Upper lobe of left lung (tissue), 4 donors: ENCODE results near the gene VAV2.

Source experiments
- CTCF ChIP-seq, 6 experiments: fragments of 450-650 bp in 4 of 6; fragments of 200-600 bp in 2 of 6; sonication (generic) in 2 of 6; IDR thresholded peaks; one replicate each; pipeline ENCODE4 v1.5.1; 2016 to 2019; ENCODE audit warnings: antibody characterized with exemption in 6 of 6
- EP300 ChIP-seq, 4 donors: sonication (generic); formaldehyde crosslinking; IDR thresholded peaks; one replicate each; pipeline ENCODE4 v1.5.1; 2017; ENCODE audit warnings: antibody characterized with exemption in 4 of 4, control low read depth in 2 of 4
- POLR2A ChIP-seq, 4 donors: fragments of 450-650 bp; IDR thresholded peaks; one replicate each; pipeline ENCODE4 v1.5.1; 2016 to 2017; ENCODE audit warnings: antibody characterized with exemption in 4 of 4, mild to moderate bottlenecking in 2 of 4
- POLR2AphosphoS5 ChIP-seq, 2 donors: sonication (generic); formaldehyde crosslinking; IDR thresholded peaks; one replicate each; pipeline ENCODE4 v1.5.1; 2017; ENCODE audit warnings: antibody characterized with exemption in 2 of 2

- TF ChIP-seq POLR2A (IDR thresholded peaks at IDR 0.05): no peak
- no peak for TF ChIP-seq EP300 (IDR thresholded peaks at IDR 0.05)
- TF ChIP-seq CTCF (IDR thresholded peaks at IDR 0.05): no peak
- no peak for TF ChIP-seq POLR2AphosphoS5 (IDR thresholded peaks at IDR 0.05)
Observed at GRCh38 chr9:133780962-133781827, 210.9 kb downstream of the VAV2 start.
